PC-3 (cell line): ENCODE data around the gene C9. TPM values are rescaled to one million over a fixed set of nuclear protein-coding genes. Genes with fewer than 3 reads are reported as not detected.

ENCODE experiments used
- ATAC-seq: fragments of 200-7000 bp; cut with Tn5 transposase; 2 replicates; pipeline ENCODE4 v1.9.1; 2020; ENCODE audit warnings: mild to moderate bottlenecking, moderate library complexity
- BruUV-seq: library from RNA; stranded (reverse); fragments of 400-500 nt; replicated peaks from 2 replicates; lab custom pipeline; 2021; lab: Mats Ljungman, UMichigan
- CTCF ChIA-PET: fragments of 300-600 bp; sonication (Branson Sonifier 250); formaldehyde crosslinking; loops from one replicate; lab custom pipeline; 2022; ENCODE audit warnings: antibody characterized with exemption; lab: Charles Lee
- POLR2A ChIA-PET: fragments of 300-600 bp; sonication (Branson Sonifier 250); formaldehyde crosslinking; loops from one replicate; lab custom pipeline; 2022; ENCODE audit warnings: antibody characterized with exemption; ENCODE audit not compliant: unreplicated experiment; lab: Charles Lee
- DNase-seq: peaks from one replicate; pipeline ENCODE4 v3.0.0-alpha.2; 2015
- H2AFZ ChIP-seq: fragments of 300-600 bp; sonication (generic); 2 replicates; pipeline ENCODE4 v1.6.0; 2016; ENCODE audit warnings: antibody characterized with exemption, low read length
- H3F3A ChIP-seq: fragments of 300-600 bp; sonication (generic); one replicate; pipeline ENCODE4 v1.6.0; 2017; ENCODE audit warnings: antibody characterized with exemption, low read length, control low read depth, mild to moderate bottlenecking; ENCODE audit not compliant: unreplicated experiment
- H3K27ac ChIP-seq: fragments of 300-600 bp; sonication (generic); 2 replicates; pipeline ENCODE4 v1.5.1; 2016; ENCODE audit warnings: mild to moderate bottlenecking, low read length
- H3K27me3 ChIP-seq: fragments of 300-600 bp; sonication (generic); 2 replicates; pipeline ENCODE4 v1.6.1; 2016; ENCODE audit warnings: low read length, mixed read lengths
- H3K36me3 ChIP-seq: fragments of 300-600 bp; sonication (generic); 2 replicates; pipeline ENCODE4 v1.6.1; 2016; ENCODE audit warnings: low read depth, mixed run types, low read length, mixed read lengths
- H3K4me1 ChIP-seq: fragments of 300-600 bp; sonication (generic); 2 replicates; pipeline ENCODE4 v1.5.1; 2016; ENCODE audit warnings: low read length; ENCODE audit not compliant: insufficient read depth
- H3K4me2 ChIP-seq: fragments of 300-600 bp; sonication (generic); 2 replicates; pipeline ENCODE4 v1.6.0; 2016; ENCODE audit warnings: low read length
- H3K4me3 ChIP-seq: fragments of 300-600 bp; sonication (generic); 2 replicates; pipeline ENCODE4 v1.5.1; 2016; ENCODE audit warnings: mild to moderate bottlenecking, low read length, mixed read lengths
- H3K79me2 ChIP-seq: fragments of 300-600 bp; sonication (generic); 2 replicates; pipeline ENCODE4 v1.6.1; 2017; ENCODE audit warnings: low read length, mixed read lengths
- H3K9ac ChIP-seq: fragments of 300-600 bp; sonication (generic); 2 replicates; pipeline ENCODE4 v1.6.0; 2016; ENCODE audit warnings: mild to moderate bottlenecking, low read length
- H3K9me2 ChIP-seq: fragments of 300-600 bp; sonication (generic); replicated peaks from 2 replicates; pipeline ENCODE4 v1.6.1; 2016; ENCODE audit warnings: mixed run types, low read length, mixed read lengths
- H3K9me3 ChIP-seq: fragments of 300-600 bp; sonication (generic); 2 replicates; pipeline ENCODE4 v1.6.1; 2016; ENCODE audit warnings: low read length, mixed read lengths
- H4K20me1 ChIP-seq: fragments of 300-600 bp; sonication (generic); 2 replicates; pipeline ENCODE4 v1.6.1; 2016; ENCODE audit warnings: low read length, mixed read lengths
- EZH2 ChIP-seq: fragments of 300-600 bp; sonication (generic); IDR thresholded peaks from one replicate; pipeline ENCODE4 v1.6.1; 2017; ENCODE audit warnings: antibody characterized with exemption, mild to moderate bottlenecking, low read length; ENCODE audit not compliant: unreplicated experiment
- EZH2phosphoT487 ChIP-seq: fragments of 300-600 bp; sonication (generic); IDR thresholded peaks from 2 replicates; pipeline ENCODE4 v1.6.1; 2018; ENCODE audit warnings: mild to moderate bottlenecking, antibody characterized with exemption, low read length, borderline replicate concordance
- intact Hi-C: fragments of 100-400 bp; cut with micrococcal nuclease; formaldehyde crosslinking; loops from 2 replicates; pipeline ENCODE4 v1.9.0; 2023
- total RNA-seq: library from RNA; depleted of rRNA; stranded (reverse); fragments of >200 nt; gene quantifications from 2 replicates; pipeline ENCODE4 v1.2.3, GENCODE V29; 2014
- TF ChIP-seq, protein P1 (sequence below): fragments of 300-600 bp; sonication (generic); conservative IDR thresholded peaks from 2 replicates; pipeline ENCODE4 v1.5.1; 2017; ENCODE audit warnings: antibody characterized with exemption, low read depth, mild to moderate bottlenecking, low read length

The C9 gene
- total RNA-seq, 1 experiment from 2014 or later = not detected

DNA sequence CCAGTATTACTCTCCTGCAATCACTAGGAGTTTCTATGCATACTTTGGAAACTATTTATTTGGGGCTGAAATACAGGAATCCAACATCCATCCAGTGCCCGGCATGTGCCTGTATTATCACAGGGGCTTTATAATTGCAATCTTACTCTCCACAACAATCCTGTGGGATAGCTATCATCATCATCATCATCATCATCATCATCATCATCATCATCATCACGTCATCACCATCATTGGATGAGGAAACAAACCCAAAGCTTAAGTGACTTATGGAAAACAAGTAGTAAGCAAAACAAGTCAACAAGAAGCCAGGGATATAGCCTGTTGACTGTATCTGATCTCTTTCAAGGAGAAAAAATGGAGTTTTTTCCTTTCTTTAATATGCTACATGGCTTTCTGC, 97.1 kb downstream of the C9 start:
- ChIA-PET POLR2A (no interaction called here), CTCF (no interaction called here)
- ATAC-seq (no peak), DNase-seq (no peak)
- Histone ChIP-seq H4K20me1 (no peaks in the 10 kb centered on the region), H3K27ac (no peak overlapping the region), H3K9me3 (no peaks in the 10 kb centered on the region), H3K9me2 (no peaks in the 10 kb centered on the region), H3K4me1 (peaks cover 7% of the 10 kb centered on the region; the same call in 1 of the 2 replicates), H3K4me2 (no peak overlapping the region), H2AFZ (no peak overlapping the region), H3K9ac (no peak overlapping the region), H3K27me3 (no peaks in the 10 kb centered on the region), H3F3A (no peaks in the 10 kb centered on the region), H3K79me2 (no peaks in the 10 kb centered on the region), H3K4me3 (no peak overlapping the region), H3K36me3 (no peaks in the 10 kb centered on the region)
- TF ChIP-seq EZH2phosphoT487 (no peak), EZH2 (no peak)
- TF ChIP-seq, protein P1, sequence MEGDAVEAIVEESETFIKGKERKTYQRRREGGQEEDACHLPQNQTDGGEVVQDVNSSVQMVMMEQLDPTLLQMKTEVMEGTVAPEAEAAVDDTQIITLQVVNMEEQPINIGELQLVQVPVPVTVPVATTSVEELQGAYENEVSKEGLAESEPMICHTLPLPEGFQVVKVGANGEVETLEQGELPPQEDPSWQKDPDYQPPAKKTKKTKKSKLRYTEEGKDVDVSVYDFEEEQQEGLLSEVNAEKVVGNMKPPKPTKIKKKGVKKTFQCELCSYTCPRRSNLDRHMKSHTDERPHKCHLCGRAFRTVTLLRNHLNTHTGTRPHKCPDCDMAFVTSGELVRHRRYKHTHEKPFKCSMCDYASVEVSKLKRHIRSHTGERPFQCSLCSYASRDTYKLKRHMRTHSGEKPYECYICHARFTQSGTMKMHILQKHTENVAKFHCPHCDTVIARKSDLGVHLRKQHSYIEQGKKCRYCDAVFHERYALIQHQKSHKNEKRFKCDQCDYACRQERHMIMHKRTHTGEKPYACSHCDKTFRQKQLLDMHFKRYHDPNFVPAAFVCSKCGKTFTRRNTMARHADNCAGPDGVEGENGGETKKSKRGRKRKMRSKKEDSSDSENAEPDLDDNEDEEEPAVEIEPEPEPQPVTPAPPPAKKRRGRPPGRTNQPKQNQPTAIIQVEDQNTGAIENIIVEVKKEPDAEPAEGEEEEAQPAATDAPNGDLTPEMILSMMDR = no peak
- no TSS peak for BruUV-seq
- intact Hi-C loops = no loop called here

DNA sequence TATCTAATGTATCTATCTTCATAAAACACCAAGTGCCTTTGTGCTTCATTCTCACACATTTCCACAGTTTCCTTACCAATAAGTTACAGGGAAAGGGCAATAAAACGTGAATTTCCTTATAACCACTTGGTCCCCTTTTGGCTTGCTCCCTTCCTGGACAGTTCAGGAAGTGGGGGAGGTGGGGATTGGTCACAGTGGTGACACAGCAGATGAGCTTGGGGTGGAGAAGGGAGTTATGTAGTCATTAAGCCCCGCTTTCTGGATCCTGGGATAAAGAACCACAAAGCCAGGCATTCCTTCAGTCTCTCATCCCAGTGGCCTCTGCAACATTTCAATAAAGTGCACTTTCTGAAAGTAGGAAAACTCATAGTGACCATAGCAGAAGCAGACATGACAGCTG, 97.9 kb downstream of the C9 start:
- Histone ChIP-seq H3K4me1 (peaks cover 7% of the 10 kb centered on the region; the same call in 1 of the 2 replicates), H3K9me3 (no peaks in the 10 kb centered on the region), H3K9ac (no peak overlapping the region), H3K79me2 (no peaks in the 10 kb centered on the region), H4K20me1 (no peaks in the 10 kb centered on the region), H3K27ac (no peak overlapping the region), H3F3A (no peaks in the 10 kb centered on the region), H3K4me2 (no peak overlapping the region), H2AFZ (no peak overlapping the region), H3K36me3 (no peaks in the 10 kb centered on the region), H3K27me3 (no peaks in the 10 kb centered on the region), H3K4me3 (no peak overlapping the region), H3K9me2 (no peaks in the 10 kb centered on the region)
- BruUV-seq = no TSS peak
- ATAC-seq (no peak), DNase-seq (peak; percentile 45)
- CTCF ChIA-PET = no interaction called here
- POLR2A ChIA-PET = no interaction called here
- TF ChIP-seq, protein P1 = no peak
- intact Hi-C loops = no loop called here

DNA sequence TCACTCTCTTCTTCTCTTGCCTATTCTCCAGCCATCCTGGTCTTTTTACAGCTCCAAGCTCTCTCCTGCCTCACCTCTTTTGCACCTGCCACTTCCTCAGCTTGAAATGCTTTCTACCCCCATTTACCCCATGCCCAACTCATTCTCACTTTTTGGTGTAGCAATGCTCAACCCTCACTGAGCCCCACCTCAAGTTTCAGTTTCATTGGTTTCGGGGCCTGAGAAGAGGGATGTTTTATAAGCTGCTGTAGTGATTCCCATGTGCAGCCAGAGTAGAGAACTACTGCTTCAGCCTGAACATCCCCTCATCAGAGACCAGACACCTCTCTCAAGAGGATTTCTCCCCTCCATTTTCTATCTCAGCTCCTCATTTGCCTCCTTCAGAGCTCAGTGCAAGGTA, 99.8 kb downstream of the C9 start:
- no peaks in the 10 kb centered on the region for H3K27me3 ChIP-seq
- H3K9me3 ChIP-seq = no peaks in the 10 kb centered on the region
- H3K27ac ChIP-seq = no peak overlapping the region
- H3F3A ChIP-seq = no peaks in the 10 kb centered on the region
- no peaks in the 10 kb centered on the region for H3K9me2 ChIP-seq
- intact Hi-C loops = no loop called here
- no peak overlapping the region for H2AFZ ChIP-seq
- H4K20me1 ChIP-seq = no peaks in the 10 kb centered on the region
- no peaks in the 10 kb centered on the region for H3K36me3 ChIP-seq
- peaks cover 7% of the 10 kb centered on the region; the same call in 1 of the 2 replicates for H3K4me1 ChIP-seq
- DNase-seq = no peak
- ATAC-seq = no peak
- no peak overlapping the region for H3K4me3 ChIP-seq
- ChIA-PET CTCF (no interaction called here), POLR2A (no interaction called here)
- H3K4me2 ChIP-seq = no peak overlapping the region
- H3K79me2 ChIP-seq = no peaks in the 10 kb centered on the region
- TF ChIP-seq EZH2 = no peak
- TF ChIP-seq, protein P1 = no peak
- no peak for TF ChIP-seq EZH2phosphoT487
- no TSS peak for BruUV-seq
- H3K9ac ChIP-seq = no peak overlapping the region
